GM19438 (cell line): ENCODE results near the gene DCANP1.
"Not testable (repeated sequence)": the region's sequence is repeated elsewhere in the genome, so short reads cannot be mapped to it uniquely, and the experiment has no call there.

Experiments
- ATAC-seq: cut with Tn5 transposase; IDR thresholded peaks from one replicate; pipeline ENCODE4 v1.9.1; 2021; ENCODE audit warnings: low read depth; ENCODE audit not compliant: unreplicated experiment

Gene DCANP1

GRCh38 chr5:135447298-135447929 is at the start of gene DCANP1:
DCANP1 (minus strand) TSS chr5:135447348; CDS start chr5:135447108, 240 bp downstream.
- ATAC-seq: no peak

GRCh38 chr5:135495531-135495930 is 48.4 kb upstream of the DCANP1 start:
- not testable (repeated sequence) for ATAC-seq

- no peak for ATAC-seq
These were observed 47.0 kb upstream of the DCANP1 start for GRCh38 chr5:135494196-135494595.

GRCh38 chr5:135493406-135494180 is 46.4 kb upstream of the DCANP1 start:
- no peak for ATAC-seq

GRCh38 chr5:135492319-135492626 is 45.1 kb upstream of the DCANP1 start:
- ATAC-seq: no peak

- ATAC-seq: no peak
These were observed 44.6 kb upstream of the DCANP1 start for GRCh38 chr5:135491552-135492318.

GRCh38 chr5:135491038-135491551 is 43.9 kb upstream of the DCANP1 start:
- no peak for ATAC-seq

GRCh38 chr5:135490245-135491037 is 43.3 kb upstream of the DCANP1 start:
- no peak for ATAC-seq

- no peak for ATAC-seq
These were observed 42.5 kb upstream of the DCANP1 start for GRCh38 chr5:135489466-135490244.

- ATAC-seq: no peak
These were observed 41.7 kb upstream of the DCANP1 start for GRCh38 chr5:135488727-135489465.

- no peak for ATAC-seq
These were observed 40.8 kb upstream of the DCANP1 start for GRCh38 chr5:135487839-135488514.

GRCh38 chr5:135487037-135487395 is 39.9 kb upstream of the DCANP1 start:
- ATAC-seq: no peak

GRCh38 chr5:135486131-135487036 is 39.2 kb upstream of the DCANP1 start:
- no peak for ATAC-seq

- ATAC-seq: no peak
These were observed 37.5 kb upstream of the DCANP1 start for GRCh38 chr5:135484674-135485086.

- no peak for ATAC-seq
These were observed 36.1 kb upstream of the DCANP1 start for GRCh38 chr5:135483254-135483653.

GRCh38 chr5:135482381-135482933 is 35.3 kb upstream of the DCANP1 start:
- no peak for ATAC-seq

GRCh38 chr5:135481909-135482311 is 34.8 kb upstream of the DCANP1 start:
- ATAC-seq: no peak
